Dendritic cell treated with granulocyte-macrophage colony-stimulating factor and Interleukin-4, amounts not matched to agents 40 ng/mL and 50 ng/mL, for 4 days (primary cell): ENCODE results near the gene PLCD3.

Source experiments
- H3K27ac Mint-ChIP-seq: one replicate; pipeline ENCODE4 v1.8.0; 2022; ENCODE audit warnings: mild to moderate bottlenecking, mixed read lengths
- H3K27me3 Mint-ChIP-seq: one replicate; pipeline ENCODE4 v1.8.0; 2022; ENCODE audit warnings: mild to moderate bottlenecking, mixed read lengths
- H3K36me3 Mint-ChIP-seq: one replicate; pipeline ENCODE4 v1.8.0; 2022; ENCODE audit warnings: low read depth, mixed read lengths
- H3K4me1 Mint-ChIP-seq: one replicate; pipeline ENCODE4 v1.8.0; 2022; ENCODE audit warnings: low read depth, mixed read lengths
- H3K4me3 Mint-ChIP-seq: one replicate; pipeline ENCODE4 v1.8.0; 2022; ENCODE audit warnings: mild to moderate bottlenecking, moderate library complexity, mixed read lengths
- H3K9me3 Mint-ChIP-seq: one replicate; pipeline ENCODE4 v1.8.0; 2022; ENCODE audit warnings: mixed read lengths
- intact Hi-C: fragments of 100-400 bp; cut with micrococcal nuclease; formaldehyde crosslinking; loops from one replicate; pipeline ENCODE4 v1.15.0; 2022

PLCD3 gene

GRCh38 chr17:45146890-45147580, 14.7 kb upstream of the PLCD3 start:
- Mint-ChIP-seq H3K27ac (peak overlapping the region; percentile 100), H3K4me1 (peaks cover 62% of the 10 kb centered on the region)

DNA sequence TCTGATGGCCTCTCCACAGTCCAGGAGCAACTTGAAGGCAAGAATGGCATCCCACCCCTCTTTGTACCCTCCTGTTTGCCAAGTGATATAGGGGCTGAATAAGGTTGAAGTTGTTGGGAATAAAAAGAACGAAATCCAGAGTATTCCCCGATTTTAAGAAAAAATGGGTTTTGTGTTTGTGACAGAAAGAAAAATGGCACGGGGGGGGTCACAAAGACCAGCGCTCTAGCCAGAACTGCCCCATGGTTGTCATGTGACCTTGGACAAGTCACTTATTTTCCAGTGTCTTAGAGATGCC, 14.2 kb upstream of the PLCD3 start:
- Mint-ChIP-seq H3K27me3 (no peaks in the 10 kb centered on the region), H3K9me3 (no peaks in the 10 kb centered on the region), H3K27ac (peak overlapping the region; percentile 100), H3K36me3 (peaks cover 38% of the 10 kb centered on the region), H3K4me3 (peak overlapping the region; percentile 87), H3K4me1 (peaks cover 58% of the 10 kb centered on the region)
- intact Hi-C loops, result no loop called here

More at GRCh38 chr17:45146890-45147580, 14.7 kb upstream of the PLCD3 start:
- peaks cover 38% of the 10 kb centered on the region for H3K36me3 Mint-ChIP-seq
- H3K9me3 Mint-ChIP-seq, result no peaks in the 10 kb centered on the region
- H3K4me3 Mint-ChIP-seq, result peak overlapping the region; percentile 87
- H3K27me3 Mint-ChIP-seq, result no peaks in the 10 kb centered on the region
- intact Hi-C loops, result no loop called here

- intact Hi-C loops, result no loop called here
- Mint-ChIP-seq H3K27ac (peak overlapping the region; percentile 100), H3K4me1 (peaks cover 57% of the 10 kb centered on the region), H3K27me3 (no peaks in the 10 kb centered on the region), H3K9me3 (no peaks in the 10 kb centered on the region), H3K36me3 (peaks cover 38% of the 10 kb centered on the region), H3K4me3 (no peak overlapping the region)
Observed at GRCh38 chr17:45146166-45146565, 13.9 kb upstream of the PLCD3 start.

GRCh38 chr17:45145035-45145389, 12.7 kb upstream of the PLCD3 start:
- peaks cover 59% of the 10 kb centered on the region for H3K4me1 Mint-ChIP-seq
- H3K27me3 Mint-ChIP-seq, result no peaks in the 10 kb centered on the region
- intact Hi-C loops, result no loop called here
- H3K27ac Mint-ChIP-seq, result peak overlapping the region; percentile 82
- peak overlapping the region; percentile 69 for H3K4me3 Mint-ChIP-seq
- H3K36me3 Mint-ChIP-seq, result peaks cover 35% of the 10 kb centered on the region
- no peaks in the 10 kb centered on the region for H3K9me3 Mint-ChIP-seq

- Mint-ChIP-seq H3K4me1 (peaks cover 53% of the 10 kb centered on the region), H3K4me3 (peak overlapping the region; percentile 69), H3K9me3 (no peaks in the 10 kb centered on the region), H3K36me3 (peaks cover 32% of the 10 kb centered on the region), H3K27ac (peak overlapping the region; percentile 82), H3K27me3 (no peaks in the 10 kb centered on the region)
- intact Hi-C loops, result no loop called here
Observed at GRCh38 chr17:45144199-45145034, 12.1 kb upstream of the PLCD3 start.

- H3K27ac Mint-ChIP-seq, result peak overlapping the region; percentile 82
- peaks cover 32% of the 10 kb centered on the region for H3K36me3 Mint-ChIP-seq
- peak overlapping the region; percentile 69 for H3K4me3 Mint-ChIP-seq
- intact Hi-C loops, result no loop called here
- no peaks in the 10 kb centered on the region for H3K9me3 Mint-ChIP-seq
- no peaks in the 10 kb centered on the region for H3K27me3 Mint-ChIP-seq
- peaks cover 50% of the 10 kb centered on the region for H3K4me1 Mint-ChIP-seq
Observed at GRCh38 chr17:45143767-45144198, 11.5 kb upstream of the PLCD3 start.

DNA sequence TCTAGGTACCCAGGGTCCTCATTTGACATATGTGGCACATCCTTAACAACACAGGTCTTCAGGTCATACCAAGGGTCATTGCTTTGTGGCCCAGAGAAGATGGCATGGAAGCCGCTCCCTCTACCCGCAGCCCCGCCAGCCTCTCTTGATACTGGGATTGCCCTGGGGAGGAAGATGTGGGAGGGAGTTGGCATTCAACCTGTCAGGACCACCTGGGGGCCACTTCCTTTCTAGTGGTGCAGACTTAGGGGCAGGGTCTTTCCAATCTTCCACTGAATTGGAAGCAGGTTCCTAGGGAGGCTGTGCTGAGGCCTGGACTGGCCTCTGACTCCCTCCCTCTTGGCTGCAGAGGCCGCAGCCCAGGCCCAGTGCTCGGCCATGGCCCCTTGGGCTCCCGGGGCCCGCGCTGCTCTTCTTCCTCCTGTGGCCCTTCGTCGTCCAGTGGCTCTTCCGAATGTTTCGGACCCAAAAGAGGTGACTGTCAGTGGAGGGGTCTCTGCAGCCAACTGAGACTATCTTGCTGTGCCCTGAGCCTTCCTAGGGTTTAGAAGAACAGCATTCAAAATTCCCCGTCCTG, 10.9 kb upstream of the PLCD3 start:
- intact Hi-C loops, result no loop called here
- H3K9me3 Mint-ChIP-seq, result no peaks in the 10 kb centered on the region
- H3K4me1 Mint-ChIP-seq, result peaks cover 50% of the 10 kb centered on the region
- H3K27ac Mint-ChIP-seq, result peak overlapping the region; percentile 82
- H3K27me3 Mint-ChIP-seq, result no peaks in the 10 kb centered on the region
- H3K36me3 Mint-ChIP-seq, result peaks cover 32% of the 10 kb centered on the region
- H3K4me3 Mint-ChIP-seq, result no peak overlapping the region

DNA sequence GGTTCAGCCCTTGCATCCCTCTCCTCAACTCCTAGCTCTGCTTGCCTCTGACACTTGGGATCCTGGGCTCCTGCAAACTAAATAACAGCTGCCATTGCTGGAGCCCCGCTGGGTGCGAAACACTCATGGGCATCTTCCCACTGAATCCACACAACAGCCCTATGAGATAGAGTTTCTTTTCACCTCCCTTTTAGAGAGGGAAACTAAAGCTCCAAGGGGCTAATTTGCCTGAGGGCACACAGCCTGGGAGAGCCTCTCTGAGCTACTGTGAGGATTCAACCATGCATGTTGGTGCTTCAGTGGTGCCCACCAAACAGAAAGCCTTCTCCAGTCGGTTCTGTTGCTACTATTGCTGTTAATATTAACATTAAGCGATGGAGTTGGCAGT, 7.2 kb upstream of the PLCD3 start:
- Mint-ChIP-seq H3K27ac (no peak overlapping the region), H3K36me3 (peaks cover 26% of the 10 kb centered on the region), H3K27me3 (no peaks in the 10 kb centered on the region), H3K4me1 (peaks cover 40% of the 10 kb centered on the region), H3K4me3 (no peak overlapping the region), H3K9me3 (no peaks in the 10 kb centered on the region)
- intact Hi-C loops, result loop anchor here (10.0 kb wide), 1 partner anchor 225 kb away; the partner anchor contains the start of gene GFAP

DNA sequence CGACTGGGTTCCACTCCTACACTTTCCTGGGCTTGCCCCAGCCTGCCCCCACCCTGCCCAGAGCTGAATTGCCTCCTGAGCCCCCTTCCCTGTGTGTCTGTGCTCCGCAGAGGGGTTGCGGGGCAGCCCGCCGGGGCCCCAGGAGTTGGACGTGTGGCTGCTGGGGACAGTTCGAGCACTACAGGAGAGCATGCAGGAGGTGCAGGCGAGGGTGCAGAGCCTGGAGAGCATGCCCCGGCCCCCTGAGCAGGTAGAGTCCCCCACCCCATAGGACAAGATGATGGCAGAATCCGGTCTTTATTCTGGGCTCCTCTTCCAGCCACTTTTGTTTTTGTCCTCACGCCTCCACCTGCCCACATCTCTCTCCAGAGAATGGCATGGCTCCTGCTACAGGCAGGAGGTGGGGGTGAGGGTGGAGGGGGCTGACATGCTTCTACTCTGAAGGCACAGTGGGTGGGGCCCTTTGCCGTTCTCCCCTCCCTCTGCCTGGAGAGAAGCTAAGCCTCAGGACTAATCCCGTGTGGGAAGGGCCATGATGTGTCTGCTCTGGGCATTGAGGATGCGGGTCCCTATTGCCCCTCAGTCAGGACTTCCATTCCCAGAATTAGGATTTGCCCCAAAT, 6.7 kb upstream of the PLCD3 start:
- no peak overlapping the region for H3K27ac Mint-ChIP-seq
- H3K36me3 Mint-ChIP-seq, result peaks cover 26% of the 10 kb centered on the region
- no peak overlapping the region for H3K4me3 Mint-ChIP-seq
- H3K27me3 Mint-ChIP-seq, result no peaks in the 10 kb centered on the region
- H3K9me3 Mint-ChIP-seq, result no peaks in the 10 kb centered on the region
- H3K4me1 Mint-ChIP-seq, result peaks cover 38% of the 10 kb centered on the region
- intact Hi-C loops, result loop anchor here (10.0 kb wide), 1 partner anchor 224 kb away; the partner anchor contains the start of gene GFAP

DNA sequence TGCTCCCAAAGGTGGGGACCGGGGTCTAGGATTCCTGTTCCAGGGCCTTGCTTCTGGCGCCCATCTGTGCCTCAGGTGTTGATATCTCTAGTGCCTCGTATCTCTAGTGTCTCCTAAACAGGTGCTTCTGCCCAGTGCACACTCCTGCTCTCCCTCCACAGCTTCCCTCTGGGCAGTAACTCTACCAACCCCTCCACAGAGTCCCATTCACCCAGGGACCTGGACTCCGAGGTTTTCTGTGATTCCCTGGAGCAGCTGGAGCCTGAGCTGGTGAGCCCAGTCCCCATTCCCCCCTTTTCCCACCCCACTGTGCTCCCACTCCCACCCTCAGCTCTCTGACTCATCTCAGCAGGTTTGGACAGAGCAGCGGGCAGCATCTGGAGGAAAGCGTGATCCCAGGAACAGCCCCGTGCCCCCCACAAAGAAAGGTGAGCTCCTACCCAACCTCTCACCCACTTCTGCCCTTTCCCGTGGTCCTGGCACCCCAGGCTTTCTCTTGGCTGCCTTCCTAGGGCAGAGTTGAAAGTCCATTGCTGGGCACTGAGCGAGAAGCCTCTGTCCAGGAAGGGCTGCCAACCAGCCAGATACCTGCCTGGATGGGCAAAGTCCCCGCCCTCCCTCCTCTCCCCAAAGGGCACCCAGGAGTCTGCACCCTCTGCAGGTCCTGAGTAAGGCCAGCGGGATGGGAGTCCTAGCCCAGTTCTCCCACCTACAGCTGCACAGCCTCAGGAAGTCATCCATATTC, 5.4 kb upstream of the PLCD3 start:
- Mint-ChIP-seq H3K36me3 (peaks cover 26% of the 10 kb centered on the region), H3K4me1 (peaks cover 26% of the 10 kb centered on the region), H3K4me3 (no peak overlapping the region), H3K27ac (no peak overlapping the region), H3K9me3 (no peaks in the 10 kb centered on the region), H3K27me3 (no peaks in the 10 kb centered on the region)
- intact Hi-C loops, result loop anchor here (10.0 kb wide), 1 partner anchor 223 kb away; the partner anchor contains the start of gene GFAP

DNA sequence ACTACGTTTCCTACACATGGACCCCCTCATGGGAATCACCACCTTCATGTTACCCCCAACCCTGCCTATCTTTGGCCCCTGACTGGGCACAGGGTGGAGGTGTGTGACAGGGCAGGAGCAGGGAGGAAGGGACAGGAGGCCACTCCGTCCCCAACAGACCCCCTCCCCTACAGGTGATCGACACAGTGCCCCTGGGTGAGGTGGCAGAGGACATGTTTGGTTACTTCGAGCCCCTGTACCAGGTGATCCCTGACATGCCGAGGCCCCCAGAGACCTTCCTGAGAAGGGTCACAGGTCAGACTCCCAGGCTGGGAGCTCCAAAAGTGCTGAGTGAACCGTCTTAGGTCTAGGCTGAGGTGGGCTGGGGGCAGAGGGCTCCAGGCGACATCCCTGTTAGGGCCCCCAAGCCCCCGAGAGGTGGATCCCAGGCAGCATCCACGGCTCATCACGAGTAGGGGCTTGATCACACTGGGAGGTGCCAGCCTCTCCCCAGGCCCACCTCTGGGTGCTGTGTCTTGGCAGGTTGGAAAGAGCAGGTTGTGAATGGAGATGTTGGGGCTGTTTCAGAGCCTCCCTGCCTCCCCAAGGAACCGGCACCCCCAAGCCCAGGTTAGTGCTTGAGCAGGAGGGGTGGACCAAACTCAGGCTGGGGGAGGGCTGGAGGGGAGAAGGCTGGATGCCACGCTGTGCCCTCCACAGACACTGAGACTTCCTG, 4.7 kb upstream of the PLCD3 start:
- peaks cover 26% of the 10 kb centered on the region for H3K36me3 Mint-ChIP-seq
- intact Hi-C loops, result loop anchor here (10.0 kb wide), 1 partner anchor 222 kb away; the partner anchor contains the start of gene GFAP
- no peaks in the 10 kb centered on the region for H3K27me3 Mint-ChIP-seq
- peak overlapping the region; percentile 14 for H3K27ac Mint-ChIP-seq
- H3K4me3 Mint-ChIP-seq, result no peak overlapping the region
- no peaks in the 10 kb centered on the region for H3K9me3 Mint-ChIP-seq
- peaks cover 26% of the 10 kb centered on the region for H3K4me1 Mint-ChIP-seq

DNA sequence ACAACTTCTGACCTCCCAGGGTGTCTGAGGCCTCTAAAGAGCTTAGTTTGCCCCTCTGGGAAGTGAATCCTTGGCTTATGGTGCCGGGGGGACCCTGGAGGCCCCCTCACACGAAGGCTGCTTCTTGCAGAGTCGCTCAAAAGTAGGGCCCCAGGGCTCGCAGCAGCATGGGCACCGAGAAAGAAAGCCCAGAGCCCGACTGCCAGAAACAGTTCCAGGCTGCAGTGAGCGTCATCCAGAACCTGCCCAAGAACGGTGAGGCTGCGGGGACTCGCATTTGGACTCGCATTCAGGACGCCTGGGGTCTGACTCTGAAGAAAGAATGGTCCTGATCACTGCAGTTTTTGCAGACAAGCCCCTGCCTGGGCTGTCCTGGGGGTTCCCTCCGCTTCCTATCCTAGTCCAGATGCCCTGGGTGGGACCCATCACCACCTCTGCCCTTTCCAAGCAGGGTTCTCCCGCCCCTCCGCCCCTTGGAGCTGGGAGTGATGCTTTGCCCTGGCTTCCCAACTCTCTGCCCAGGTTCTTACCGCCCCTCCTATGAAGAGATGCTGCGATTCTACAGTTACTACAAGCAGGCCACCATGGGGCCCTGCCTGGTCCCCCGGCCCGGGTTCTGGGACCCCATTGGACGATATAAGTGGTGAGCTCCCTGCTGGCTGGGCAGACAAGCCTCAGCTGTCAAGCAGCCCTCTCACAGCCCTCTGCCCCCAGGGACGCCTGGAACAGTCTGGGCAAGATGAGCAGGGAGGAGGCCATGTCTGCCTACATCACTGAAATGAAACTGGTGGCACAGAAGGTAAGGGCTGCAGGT, 3.9 kb upstream of the PLCD3 start:
- H3K9me3 Mint-ChIP-seq, result no peaks in the 10 kb centered on the region
- H3K27ac Mint-ChIP-seq, result peak overlapping the region; percentile 82
- intact Hi-C loops, result loop anchor here (1.0 to 10.0 kb wide), 3 partner anchors 13 to 221 kb away; partner anchors contain the start of genes GFAP and HEXIM1
- H3K4me1 Mint-ChIP-seq, result peaks cover 29% of the 10 kb centered on the region
- peaks cover 7% of the 10 kb centered on the region for H3K27me3 Mint-ChIP-seq
- H3K36me3 Mint-ChIP-seq, result peaks cover 26% of the 10 kb centered on the region
- H3K4me3 Mint-ChIP-seq, result peak overlapping the region; percentile 87
